SK-N-SH (cell line): ENCODE measurements around the gene CCDC14. TPM values are rescaled to one million over a fixed set of nuclear protein-coding genes. Genes with fewer than 3 reads are reported as not detected.
"Not testable (repeated sequence)": the region's sequence is repeated elsewhere in the genome, so short reads cannot be mapped to it uniquely, and the experiment has no call there.

Experiments
- CTCF ChIA-PET: fragments of 300-600, 350-600 bp; formaldehyde crosslinking; extraction: SDS; loops from one replicate; lab custom pipeline; 2021; lab: Yijun Ruan, JAX
- POLR2A ChIA-PET: fragments of 350-600 bp; sonication (Branson Sonifier 250); formaldehyde crosslinking; extraction: SDS; loops from one replicate; lab custom pipeline; 2020; ENCODE audit warnings: antibody characterized with exemption, inconsistent platforms; lab: Yijun Ruan, JAX
- DNase-seq: peaks from one replicate; pipeline ENCODE4 v3.0.0; 2012
- H2AFZ ChIP-seq: fragments of 200-600 bp; sonication (generic); 2 replicates; pipeline ENCODE4 v1.8.1; 2016; ENCODE audit warnings: antibody characterized with exemption, mild to moderate bottlenecking, low read depth
- H3F3A ChIP-seq: fragments of 200-600 bp; sonication (generic); replicated peaks from 2 replicates; pipeline ENCODE3; 2016; ENCODE audit warnings: antibody characterized with exemption, mild to moderate bottlenecking; ENCODE audit not compliant: insufficient read depth
- H3K27ac ChIP-seq, 2 experiments: fragments of 200-500 bp in 1 of 2; fragments of 200-600 bp in 1 of 2; sonication (Bioruptor generic) in 1 of 2; sonication (generic), shearing (Covaris generic) in 1 of 2; 2 replicates each; pipeline versions ENCODE4 v1.5.1 to v1.6.1; 2014 to 2016; ENCODE audit warnings: low read depth in 2 of 2, inconsistent platforms in 1 of 2, low read length in 1 of 2, mild to moderate bottlenecking in 1 of 2, mixed read lengths in 1 of 2
- H3K27me3 ChIP-seq: fragments of 200-600 bp; sonication (generic), shearing (Covaris generic); 2 replicates; pipeline ENCODE4 v1.6.1; 2016; ENCODE audit warnings: mixed run types; ENCODE audit not compliant: insufficient read depth
- H3K36me3 ChIP-seq, 2 experiments: fragments of 200-500 bp in 1 of 2; fragments of 200-600 bp in 1 of 2; sonication (Bioruptor generic) in 1 of 2; sonication (generic) in 1 of 2; replicated peaks in 1 of 2; 2 replicates each; pipeline versions ENCODE3 to v1.5.1; 2014 to 2016; ENCODE audit warnings: low read length in 1 of 2, mild to moderate bottlenecking in 1 of 2; ENCODE audit not compliant: insufficient read depth in 2 of 2, control insufficient read depth in 1 of 2
- H3K4me1 ChIP-seq, 2 experiments: fragments of 200-500 bp in 1 of 2; fragments of 200-600 bp in 1 of 2; sonication (Bioruptor generic) in 1 of 2; sonication (generic), shearing (Covaris generic) in 1 of 2; 2 replicates each; pipeline versions ENCODE4 v1.5.1 to v1.6.1; 2014 to 2016; ENCODE audit warnings: low read depth in 1 of 2, low read length in 1 of 2, mixed run types in 1 of 2; ENCODE audit not compliant: insufficient read depth in 2 of 2, control insufficient read depth in 1 of 2
- H3K4me2 ChIP-seq: fragments of 200-600 bp; sonication (generic), shearing (Covaris generic); 2 replicates; pipeline ENCODE4 v1.6.1; 2017; ENCODE audit warnings: mixed run types
- H3K4me3 ChIP-seq, 2 experiments: fragments of 200-500 bp in 1 of 2; fragments of 200-600 bp in 1 of 2; sonication (Bioruptor generic) in 1 of 2; sonication (generic), shearing (Covaris generic) in 1 of 2; 2 replicates each; pipeline versions ENCODE4 v1.5.1 to v1.8.1; 2014 to 2016; ENCODE audit warnings: low read depth in 2 of 2, inconsistent platforms in 1 of 2, low read length in 1 of 2, mild to moderate bottlenecking in 1 of 2, mixed read lengths in 1 of 2, moderate library complexity in 1 of 2
- H3K79me2 ChIP-seq: fragments of 200-600 bp; sonication (generic); 2 replicates; pipeline ENCODE4 v1.8.1; 2017; ENCODE audit warnings: mild to moderate bottlenecking; ENCODE audit not compliant: insufficient read depth
- H3K9ac ChIP-seq: fragments of 200-600 bp; sonication (generic); 2 replicates; pipeline ENCODE4 v1.6.1; 2017; ENCODE audit warnings: mixed run types
- H3K9me2 ChIP-seq: fragments of 200-600 bp; sonication (generic); 2 replicates; pipeline ENCODE4 v1.6.1; 2017; ENCODE audit warnings: mixed run types
- H3K9me3 ChIP-seq: fragments of 200-600 bp; sonication (generic); 2 replicates; pipeline ENCODE4 v1.6.1; 2017; ENCODE audit warnings: mixed run types, mild to moderate bottlenecking, moderate library complexity
- H4K20me1 ChIP-seq: fragments of 200-600 bp; sonication (generic); 2 replicates; pipeline ENCODE4 v1.6.1; 2017; ENCODE audit warnings: mild to moderate bottlenecking, mixed run types; ENCODE audit not compliant: insufficient read depth
- CHD2 ChIP-seq: fragments of 150-350 bp; IDR thresholded peaks from 2 replicates; pipeline ENCODE4 v1.6.1; 2018; ENCODE audit warnings: low read length; ENCODE audit not compliant: partially characterized antibody
- EP300 ChIP-seq, 2 experiments: IDR thresholded peaks; 2 replicates each; pipeline versions ENCODE4 v1.4.0 to v1.6.1; 2012; ENCODE audit warnings: borderline replicate concordance in 1 of 2, low read depth in 1 of 2, low read length in 1 of 2
- EZH2phosphoT487 ChIP-seq: fragments of 200-600 bp; sonication (generic); IDR thresholded peaks from 2 replicates; pipeline ENCODE4 v1.6.1; 2017; ENCODE audit warnings: low read depth, mixed run types, mild to moderate bottlenecking, antibody characterized with exemption, moderate library complexity, borderline replicate concordance
- FOSL2 ChIP-seq: IDR thresholded peaks from 2 replicates; pipeline ENCODE4 v1.4.0; 2012; ENCODE audit warnings: low read depth, mild to moderate bottlenecking, moderate library complexity, borderline replicate concordance
- FOXM1 ChIP-seq: IDR thresholded peaks from 2 replicates; pipeline ENCODE4 v1.4.0; 2012; ENCODE audit warnings: low read depth, mild to moderate bottlenecking
- GATA2 ChIP-seq: sonication (generic); formaldehyde crosslinking; IDR thresholded peaks from 2 replicates; pipeline ENCODE4 v1.5.0; 2020; ENCODE audit warnings: mild to moderate bottlenecking, missing genetic modification reagents
- MAX ChIP-seq: IDR thresholded peaks from 2 replicates; pipeline ENCODE4 v1.4.0; 2012; ENCODE audit warnings: low read depth
- MXI1 ChIP-seq: IDR thresholded peaks from 2 replicates; pipeline ENCODE4 v1.6.1; 2012; ENCODE audit warnings: mild to moderate bottlenecking, low read depth, low read length, improper control_type of control experiment
- PBX3 ChIP-seq: IDR thresholded peaks from 2 replicates; pipeline ENCODE4; 2012
- RCOR1 ChIP-seq: fragments of 150-350 bp; IDR thresholded peaks from 2 replicates; pipeline ENCODE4 v1.6.1; 2017; ENCODE audit warnings: antibody characterized with exemption, low read length
- REST ChIP-seq: IDR thresholded peaks from 2 replicates; pipeline ENCODE4 v1.6.1; 2012; ENCODE audit warnings: mild to moderate bottlenecking, low read depth, low read length, moderate library complexity
- RFX5 ChIP-seq: IDR thresholded peaks from 2 replicates; pipeline ENCODE4 v1.6.1; 2012; ENCODE audit warnings: mild to moderate bottlenecking, improper control_type of control experiment, low read length
- TAF1 ChIP-seq: IDR thresholded peaks from 2 replicates; pipeline ENCODE4 v1.6.1; 2012; ENCODE audit warnings: low read depth, mild to moderate bottlenecking, low read length, moderate library complexity, borderline replicate concordance
- USF2 ChIP-seq: fragments of 150-350 bp; IDR thresholded peaks from 2 replicates; pipeline ENCODE4 v1.6.1; 2017; ENCODE audit warnings: antibody characterized with exemption, low read length, low read depth, borderline replicate concordance
- YY1 ChIP-seq: IDR thresholded peaks from 2 replicates; pipeline ENCODE4 v1.4.0; 2012; ENCODE audit warnings: low read depth, mild to moderate bottlenecking
- ZBTB33 ChIP-seq: IDR thresholded peaks from 2 replicates; pipeline ENCODE4 v1.4.0; 2012; ENCODE audit warnings: low read depth, borderline replicate concordance
- WGBS: methylation state at CpG from one replicate; pipeline ENCODE4 v1.1.6; 2017; ENCODE audit warnings: low lambda C conversion rate; 5-methylcytosine and 5-hydroxymethylcytosine counted together
- polyA plus RNA-seq, 3 experiments: library from polyadenylated mRNA; depleted of rRNA; stranded (reverse); fragments of >200 nt; gene quantifications; 2 replicates each; pipeline ENCODE4 v1.2.3, GENCODE V29; 2012

Gene CCDC14
- polyA plus RNA-seq, 1 of the 3 experiments (the other 2 are of a cell fraction), result 147 TPM

GRCh38 chr3:123960781-123961507, at the start of gene CCDC14 (continued):
- TF ChIP-seq FOSL2 (no peak), CHD2 (no peak)

- POLR2A ChIA-PET, H3K9me3 ChIP-seq, H3K79me2 ChIP-seq, H3K9ac ChIP-seq, H3K4me2 ChIP-seq, H3K4me3 ChIP-seq, H2AFZ ChIP-seq, H3K4me1 ChIP-seq, H4K20me1 ChIP-seq, H3K36me3 ChIP-seq, H3K27me3 ChIP-seq, H3K9me2 ChIP-seq, DNase-seq, H3F3A ChIP-seq, H3K27ac ChIP-seq: not testable (repeated sequence)
- 80% methylated on average over 1 of the region's 1 CpG for WGBS
- CTCF ChIA-PET, result interaction anchor here (1.2 kb wide), 1 partner anchor 460 kb away, joined by 5 read pairs; no protein-coding TSS in a partner anchor
Measured at GRCh38 chr3:124008321-124008720, 47.3 kb upstream of the CCDC14 start.

- H3K4me3 ChIP-seq, result no peak overlapping the region
- no peaks in the 10 kb centered on the region for H3K9me3 ChIP-seq
- CTCF ChIA-PET, result no interaction called here
- H3K27me3 ChIP-seq, result no peaks in the 10 kb centered on the region
- DNase-seq, result no peak
- no peaks in the 10 kb centered on the region for H3K9me2 ChIP-seq
- H3F3A ChIP-seq, result no peaks in the 10 kb centered on the region
- no peaks in the 10 kb centered on the region for H3K79me2 ChIP-seq
- H3K9ac ChIP-seq, result no peak overlapping the region
- peak overlapping the region; percentile 57 for H3K4me2 ChIP-seq
- H2AFZ ChIP-seq, result no peak overlapping the region
- 20% methylated on average over 4 of the region's 4 CpGs for WGBS
- no peaks in the 10 kb centered on the region for H3K36me3 ChIP-seq
- H3K27ac ChIP-seq, result peak overlapping the region; percentile 24 to 43; a peak in 2 of 4 replicates
- no peaks in the 10 kb centered on the region for H4K20me1 ChIP-seq
- POLR2A ChIA-PET, result no interaction called here
- H3K4me1 ChIP-seq, result peaks cover 0 to 2% of the 10 kb centered on the region in 2 experiments; a peak in 1 of 4 replicates
- no peak for TF ChIP-seq RCOR1
- TF ChIP-seq TAF1, result no peak
- no peak for TF ChIP-seq MAX
- no peak for TF ChIP-seq REST
- no peak for TF ChIP-seq FOXM1
- TF ChIP-seq YY1, result no peak
- TF ChIP-seq RFX5, result no peak
- no peak for TF ChIP-seq ZBTB33
- no peak for TF ChIP-seq GATA2 (CRISPR knock-in tag)
- TF ChIP-seq PBX3, result peak; percentile 73
- TF ChIP-seq EZH2phosphoT487, result no peak
- TF ChIP-seq USF2, result no peak
- peak in 1 of 2 experiments; percentile 21; a peak in 1 of 4 replicates for TF ChIP-seq EP300 (IDR thresholded peaks at IDR 0.05; ENCODE audit: borderline replicate concordance in 1 of 2, low read depth in 1 of 2, low read length in 1 of 2)
- no peak for TF ChIP-seq CHD2
- TF ChIP-seq MXI1, result no peak
Measured at GRCh38 chr3:124007186-124007585, 46.2 kb upstream of the CCDC14 start.
